ENCODE measurements around the gene RNF182. TPM values are rescaled to one million over a fixed set of nuclear protein-coding genes. Genes with fewer than 3 reads are reported as not detected.
"Not testable (repeated sequence)": the region's sequence is repeated elsewhere in the genome, so short reads cannot be mapped to it uniquely, and the experiment has no call there.

The RNF182 gene
- total and polyA plus RNA-seq, 10 of the 15 experiments (the other 5 are each of a cell fraction or from before 2014, with no cell fraction given): not detected

DNA sequence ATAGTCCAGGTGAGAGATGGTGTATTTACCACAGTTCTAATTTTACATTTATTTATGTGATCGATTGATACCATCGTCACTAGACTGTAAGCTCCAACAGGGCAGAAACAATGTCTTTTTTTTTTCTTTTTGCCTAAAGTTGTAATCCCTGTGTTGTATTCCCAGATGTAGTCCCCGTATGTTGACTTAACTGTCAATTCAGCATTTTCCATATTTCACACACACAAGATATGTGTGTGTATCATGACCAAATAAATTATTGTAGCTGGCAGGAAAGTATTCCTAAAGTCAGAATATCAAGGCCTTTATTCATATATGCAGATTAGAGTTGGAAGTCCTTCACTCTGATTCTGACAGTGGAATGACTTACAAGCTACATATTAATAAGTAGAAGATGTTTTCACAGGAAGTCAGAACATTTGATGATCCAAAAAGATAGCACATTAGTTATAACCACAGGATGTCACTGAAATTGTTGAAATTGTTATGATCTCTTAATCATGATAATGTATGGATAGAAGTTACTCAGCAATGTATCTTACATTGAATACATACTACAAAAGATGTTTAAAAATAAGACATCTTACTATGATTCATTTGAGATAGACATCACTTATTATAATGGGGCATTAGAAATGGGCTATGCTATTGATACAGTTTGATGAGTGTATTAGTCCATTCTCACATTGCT is 10.6 kb downstream of the RNF182 start:
- Histone ChIP-seq H4K20me1 (ENCODE audit: control insufficient read depth, insufficient read depth) (no peaks in the 10 kb centered on the region), H3K4me2 (ENCODE audit: control insufficient read depth, insufficient read depth) (no peak overlapping the region), H3K36me3 (ENCODE audit: control insufficient read depth in 2 of 2, insufficient read depth in 2 of 2, low read length in 1 of 2) (no peaks in the 10 kb centered on the region), H3K9me3 (replicated peaks; ENCODE audit: control insufficient read depth, insufficient read depth, low read length) (no peaks in the 10 kb centered on the region), H3K79me2 (ENCODE audit: control insufficient read depth, insufficient read depth, low read length) (no peaks in the 10 kb centered on the region), H3K4me3 (no peak overlapping the region), H2AFZ (ENCODE audit: control insufficient read depth, low read depth, low read length) (no peak overlapping the region), H3K27ac (ENCODE audit: control insufficient read depth, insufficient read depth) (no peak overlapping the region), H3K4me1 (ENCODE audit: control insufficient read depth, insufficient read depth, low read length) (no peaks in the 10 kb centered on the region), H3K9ac (ENCODE audit: control insufficient read depth, insufficient read depth, low read length) (no peak overlapping the region), H3K27me3 (replicated peaks in 1 of 2; ENCODE audit: control insufficient read depth in 2 of 2, insufficient read depth in 2 of 2, low read length in 1 of 2) (no peaks in the 10 kb centered on the region)
- ATAC-seq (no peak), DNase-seq (ENCODE audit: low read depth, low spot score) (no peak), FAIRE-seq (no peak)
- intact Hi-C loops (cut with micrococcal nuclease; ENCODE audit: unreplicated experiment): no loop called here
- ChIA-PET CTCF (interaction anchor here (1.5 kb wide), 1 partner anchor 111 kb away, joined by 3 read pairs; no protein-coding TSS in a partner anchor), POLR2A (no interaction called here), SMC1A (ENCODE audit: uncharacterized antibody, unreplicated experiment) (no interaction called here), RAD21 (ENCODE audit: unreplicated experiment) (no interaction called here)
- 58% methylated on average over 3 of the region's 3 CpGs for WGBS (ENCODE audit: insufficient coverage, insufficient replicate concordance, low lambda C conversion rate, missing lambda C conversion rate)
- no TSS peak for BruUV-seq (replicated peaks)
- in situ Hi-C loops (cut with MboI): no loop called here
- TF ChIP-seq, protein P1, sequence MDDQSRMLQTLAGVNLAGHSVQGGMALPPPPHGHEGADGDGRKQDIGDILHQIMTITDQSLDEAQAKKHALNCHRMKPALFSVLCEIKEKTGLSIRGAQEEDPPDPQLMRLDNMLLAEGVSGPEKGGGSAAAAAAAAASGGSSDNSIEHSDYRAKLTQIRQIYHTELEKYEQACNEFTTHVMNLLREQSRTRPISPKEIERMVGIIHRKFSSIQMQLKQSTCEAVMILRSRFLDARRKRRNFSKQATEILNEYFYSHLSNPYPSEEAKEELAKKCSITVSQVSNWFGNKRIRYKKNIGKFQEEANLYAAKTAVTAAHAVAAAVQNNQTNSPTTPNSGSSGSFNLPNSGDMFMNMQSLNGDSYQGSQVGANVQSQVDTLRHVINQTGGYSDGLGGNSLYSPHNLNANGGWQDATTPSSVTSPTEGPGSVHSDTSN (IDR thresholded peaks at IDR 0.05; ENCODE audit: insufficient replicate concordance, low read depth, low read length): no peak
- no peak for TF ChIP-seq ZNF274 (IDR thresholded peaks at IDR 0.05; ENCODE audit: insufficient read depth, insufficient read length)
- no peak for TF ChIP-seq SMC3 (IDR thresholded peaks at IDR 0.05; ENCODE audit: borderline replicate concordance, low read length)
- no peak for TF ChIP-seq TAF1 (IDR thresholded peaks at IDR 0.05; ENCODE audit: borderline replicate concordance, low read depth, low read length)
- no peak for TF ChIP-seq TCF7 (IDR thresholded peaks at IDR 0.05; ENCODE audit: borderline replicate concordance)
- no peak for TF ChIP-seq STAT3 (IDR thresholded peaks at IDR 0.05; ENCODE audit: low read depth, low read length)
- TF ChIP-seq JUNB (IDR thresholded peaks at IDR 0.05): no peak
- no peak for TF ChIP-seq BCL11A (IDR thresholded peaks at IDR 0.05; ENCODE audit: low read depth, low read length)
- no peak for TF ChIP-seq NBN (IDR thresholded peaks at IDR 0.05)
- TF ChIP-seq EGR1 (IDR thresholded peaks at IDR 0.05; ENCODE audit: borderline replicate concordance in 1 of 2, low read depth in 2 of 2, low read length in 2 of 2): no peak
- TF ChIP-seq, protein P2, sequence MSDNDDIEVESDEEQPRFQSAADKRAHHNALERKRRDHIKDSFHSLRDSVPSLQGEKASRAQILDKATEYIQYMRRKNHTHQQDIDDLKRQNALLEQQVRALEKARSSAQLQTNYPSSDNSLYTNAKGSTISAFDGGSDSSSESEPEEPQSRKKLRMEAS (IDR thresholded peaks at IDR 0.05; ENCODE audit: low read depth, low read length): no peak
- no peak for TF ChIP-seq ZNF384 (IDR thresholded peaks at IDR 0.05; ENCODE audit: borderline replicate concordance, low read depth, low read length)
- no peak for TF ChIP-seq ZSCAN29 (IDR thresholded peaks at IDR 0.05)

DNA sequence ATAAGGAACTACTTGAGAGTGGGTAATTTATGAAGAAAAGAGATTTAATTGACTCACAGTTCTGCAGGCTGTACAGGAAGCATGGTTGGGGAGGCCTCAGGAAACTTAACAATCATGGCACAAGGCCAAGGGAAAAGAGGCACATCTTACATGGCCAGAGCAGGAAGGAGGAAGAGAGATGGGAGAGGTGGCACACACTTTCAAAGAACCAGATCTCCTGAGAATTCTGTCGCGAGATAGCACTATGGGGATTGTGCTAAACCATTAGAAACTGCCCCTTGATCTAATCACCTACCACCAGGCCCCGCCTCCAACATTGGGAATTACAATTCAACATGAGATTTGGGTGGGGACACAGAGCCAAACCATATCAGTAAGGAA is 11.1 kb downstream of the RNF182 start:
- H3K36me3 ChIP-seq (ENCODE audit: control insufficient read depth in 2 of 2, insufficient read depth in 2 of 2, low read length in 1 of 2); BruUV-seq (replicated peaks); POLR2A ChIA-PET; H3K27ac ChIP-seq (ENCODE audit: control insufficient read depth, insufficient read depth); H4K20me1 ChIP-seq (ENCODE audit: control insufficient read depth, insufficient read depth); H3K27me3 ChIP-seq (replicated peaks in 1 of 2; ENCODE audit: control insufficient read depth in 2 of 2, insufficient read depth in 2 of 2, low read length in 1 of 2); H3K9me3 ChIP-seq (replicated peaks; ENCODE audit: control insufficient read depth, insufficient read depth, low read length); DNase-seq (ENCODE audit: low read depth, low spot score); intact Hi-C loops (cut with micrococcal nuclease; ENCODE audit: unreplicated experiment); SMC1A ChIA-PET (ENCODE audit: uncharacterized antibody, unreplicated experiment); ATAC-seq; H3K79me2 ChIP-seq (ENCODE audit: control insufficient read depth, insufficient read depth, low read length); H3K4me3 ChIP-seq; H2AFZ ChIP-seq (ENCODE audit: control insufficient read depth, low read depth, low read length); in situ Hi-C loops (cut with MboI); H3K9ac ChIP-seq (ENCODE audit: control insufficient read depth, insufficient read depth, low read length); H3K4me2 ChIP-seq (ENCODE audit: control insufficient read depth, insufficient read depth); RAD21 ChIA-PET (ENCODE audit: unreplicated experiment); FAIRE-seq; H3K4me1 ChIP-seq (ENCODE audit: control insufficient read depth, insufficient read depth, low read length): not testable (repeated sequence)
- CTCF ChIA-PET: interaction anchor here (0.6 to 1.5 kb wide), 2 partner anchors 50 to 110 kb away, joined by 3 read pairs; no protein-coding TSS in a partner anchor
- 0% methylated on average over 3 of the region's 3 CpGs for WGBS (ENCODE audit: insufficient coverage, insufficient replicate concordance, low lambda C conversion rate, missing lambda C conversion rate)
